G401.6 (cell line): ENCODE measurements around the gene ULBP1.
"Not testable (repeated sequence)": the region's sequence is repeated elsewhere in the genome, so short reads cannot be mapped to it uniquely, and the experiment has no call there.

Source experiments
- FAIRE-seq: peaks from 2 replicates; lab custom pipeline; 2012; peaks lifted over from hg19 to GRCh38; lab: Jason Lieb, UNC

Gene ULBP1

DNA sequence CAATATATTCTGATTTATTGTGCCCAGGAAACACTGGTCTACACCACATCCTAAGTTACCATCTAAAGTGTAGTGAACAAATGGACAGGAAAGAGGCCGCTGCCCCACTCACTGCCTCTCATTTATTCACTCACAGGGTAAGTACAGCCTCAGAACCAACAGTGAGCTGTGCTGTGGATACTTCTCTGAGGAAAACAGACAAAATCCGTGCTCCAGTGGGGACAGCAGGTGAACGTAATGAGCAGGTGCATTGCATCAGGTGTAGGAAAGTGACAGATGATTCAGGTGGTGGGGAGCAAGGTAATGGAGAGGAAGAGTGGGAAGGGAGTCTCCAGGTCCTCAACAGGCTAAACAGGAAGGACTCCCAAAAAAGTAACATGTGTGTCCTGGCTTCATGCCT, 30.3 kb upstream of the ULBP1 start:
- no peak for FAIRE-seq

DNA sequence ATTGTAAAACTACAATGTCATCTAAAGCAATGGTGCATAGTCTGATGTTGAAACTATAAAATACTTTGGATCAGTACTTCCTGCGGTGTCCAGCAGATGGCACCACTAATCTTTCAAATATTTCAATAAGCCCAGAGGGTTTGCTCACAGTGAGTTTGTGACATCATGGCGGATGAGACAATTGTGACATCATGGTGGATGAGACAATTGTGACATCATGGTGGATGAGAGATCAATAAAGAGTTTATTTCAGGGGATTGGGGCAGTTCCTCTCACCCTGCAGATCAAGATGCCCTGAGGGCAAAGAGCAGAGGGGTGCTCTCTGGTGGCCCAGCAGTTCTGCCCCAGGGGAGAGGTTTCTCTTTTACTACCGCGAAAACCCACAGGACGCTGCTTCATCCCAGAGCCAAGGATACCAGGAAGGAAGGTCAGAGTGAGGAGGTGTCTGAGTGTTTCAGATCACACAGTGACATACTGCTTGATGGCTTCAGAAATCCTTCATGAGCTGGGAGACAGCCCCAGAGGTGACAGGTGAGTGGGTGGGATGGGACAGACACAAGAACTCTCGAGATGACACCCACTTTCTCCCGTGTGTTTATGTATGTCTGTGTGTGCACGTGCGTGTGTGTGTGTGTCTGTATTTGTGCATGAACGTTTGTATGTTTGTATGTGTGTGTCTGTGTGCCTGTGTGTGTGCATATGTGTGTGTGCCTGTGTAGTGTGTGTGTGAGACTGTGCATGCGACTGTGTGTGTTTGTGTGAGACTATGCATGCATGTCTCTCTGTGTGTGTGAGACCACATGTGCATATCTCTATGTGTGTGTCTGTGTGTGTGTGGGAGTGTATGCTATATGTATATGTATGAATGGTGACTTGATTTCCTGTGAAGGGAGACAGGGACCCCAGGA, 29.2 kb upstream of the ULBP1 start:
- peak; percentile 73 for FAIRE-seq

DNA sequence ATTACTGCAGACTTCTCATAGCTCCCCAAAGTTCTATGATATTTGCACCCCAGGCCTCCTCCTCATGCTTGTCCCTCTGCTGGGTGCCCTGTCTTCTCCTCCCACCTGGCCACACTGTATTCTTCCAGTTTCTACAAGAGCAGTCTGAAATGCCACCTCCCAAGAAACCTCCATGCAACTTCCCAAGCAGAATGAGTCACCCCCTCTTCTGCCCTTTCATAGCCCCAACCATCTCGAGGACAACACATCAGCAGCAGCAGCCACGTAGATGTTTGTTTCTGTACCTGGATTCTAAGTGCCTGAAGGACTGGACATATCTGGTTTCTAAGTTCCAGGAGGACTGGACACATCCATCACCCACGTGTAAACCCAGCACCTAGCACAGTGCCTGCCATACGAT, 28.5 kb upstream of the ULBP1 start:
- FAIRE-seq = no peak

- no peak for FAIRE-seq
Measured at GRCh38 chr6:149935668-149936067, 28.1 kb upstream of the ULBP1 start.

DNA sequence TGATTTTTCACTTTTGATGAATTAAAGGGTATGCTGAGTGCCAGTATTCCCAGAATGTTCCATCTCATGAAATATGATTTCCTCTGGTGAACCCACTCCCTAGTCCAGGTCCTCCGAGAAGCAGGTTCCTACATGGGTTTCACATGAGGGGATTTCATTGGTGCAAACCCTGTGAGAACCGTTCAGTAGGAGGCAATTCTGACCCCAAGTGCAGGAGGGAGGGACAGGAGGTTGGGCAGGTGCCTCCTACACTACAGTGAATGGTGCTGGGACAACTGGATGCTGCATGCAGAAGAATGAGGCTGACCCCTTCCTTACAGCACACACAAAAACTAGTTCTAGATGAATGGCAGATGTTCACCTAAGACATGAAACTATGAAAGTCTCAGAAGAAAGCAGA, 27.0 kb upstream of the ULBP1 start:
- FAIRE-seq = no peak

DNA sequence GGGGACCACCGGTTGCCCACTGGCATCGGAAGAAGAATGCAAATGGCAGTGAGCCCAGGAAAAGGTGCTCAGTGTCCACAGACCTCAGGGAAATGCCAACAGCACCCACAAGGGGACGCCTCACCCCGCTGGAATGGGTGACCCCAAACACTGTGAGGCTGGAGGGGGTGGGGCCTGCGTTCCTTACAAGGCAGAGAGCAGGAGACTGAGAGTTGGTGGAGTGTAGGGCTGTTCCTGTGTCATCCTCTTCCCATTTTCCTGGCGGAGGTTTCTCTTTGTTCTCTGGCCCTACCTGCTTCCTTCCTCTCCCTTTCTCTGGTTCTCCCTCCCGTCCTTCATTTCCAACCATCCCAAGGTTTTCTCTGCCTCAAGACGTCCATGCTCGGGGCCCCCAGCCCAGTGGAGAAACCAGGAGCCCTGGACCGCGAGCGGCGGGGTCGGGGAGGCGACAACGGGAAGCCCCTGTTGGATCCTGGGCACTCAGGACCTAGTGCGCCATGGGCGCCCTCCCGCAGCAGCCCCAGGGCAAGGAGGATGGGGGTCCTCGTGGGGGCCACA, 25.7 kb upstream of the ULBP1 start:
- not testable (repeated sequence) for FAIRE-seq

GRCh38 chr6:149938571-149939355, 25.0 kb upstream of the ULBP1 start:
- FAIRE-seq = no peak

DNA sequence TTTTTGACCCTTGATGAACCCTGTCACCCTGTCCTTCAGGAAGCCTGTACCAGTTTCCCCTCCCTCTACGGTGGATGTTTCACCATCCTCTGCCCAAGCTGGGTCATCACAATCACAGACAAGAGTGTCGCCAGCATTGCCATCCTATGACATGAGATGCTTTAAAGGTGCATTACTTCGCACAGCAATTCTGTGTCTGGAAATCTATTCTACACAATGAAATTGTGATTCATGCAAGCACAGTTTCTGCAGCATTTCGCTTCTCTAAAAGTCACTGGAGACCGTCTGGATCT, 24.4 kb upstream of the ULBP1 start:
- FAIRE-seq = no peak

DNA sequence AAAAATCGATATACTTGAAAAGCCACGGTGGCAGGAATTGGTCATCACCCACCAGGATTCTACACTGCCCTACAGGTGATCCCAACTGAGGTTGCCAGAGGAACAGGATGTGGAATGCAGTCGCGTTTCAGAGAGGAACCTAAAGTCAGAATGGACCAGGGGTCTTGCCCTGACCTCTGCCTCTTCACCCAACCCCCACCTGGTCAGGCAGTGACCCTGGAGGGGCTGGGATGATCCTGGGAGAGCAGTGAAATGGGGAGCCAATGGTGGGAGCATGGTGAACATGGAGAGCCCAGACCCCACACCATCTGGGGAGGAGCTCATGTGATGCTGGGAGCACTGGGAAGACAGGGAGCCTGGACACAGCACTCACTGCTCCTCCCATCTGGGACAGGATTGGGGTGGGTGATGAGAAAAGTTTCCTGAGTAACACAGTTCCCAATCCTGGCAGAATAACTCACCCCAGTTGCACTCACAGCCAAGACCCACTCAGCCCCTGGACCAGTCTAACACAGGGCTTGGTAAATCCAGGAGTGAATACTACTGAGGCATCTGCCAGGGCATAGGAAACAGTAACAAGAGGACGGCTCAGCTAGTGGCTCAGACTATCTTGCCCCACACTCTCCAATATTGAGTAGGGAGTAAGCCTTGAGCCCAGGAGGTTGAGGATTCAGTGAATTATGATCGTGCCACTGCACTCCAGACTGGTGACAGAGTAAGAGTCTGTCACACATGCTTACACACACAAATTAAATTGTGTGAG, 23.7 kb upstream of the ULBP1 start:
- no peak for FAIRE-seq

- no peak for FAIRE-seq
Measured at GRCh38 chr6:149940672-149940982, 23.1 kb upstream of the ULBP1 start.

- no peak for FAIRE-seq
Measured at GRCh38 chr6:149941583-149942460, 21.9 kb upstream of the ULBP1 start, which contains the start of gene ULBP2. TSS of gene ULBP2 (plus strand) at chr6:149942014. CDS start at chr6:149942073, 59 bp downstream.

- no peak for FAIRE-seq
Measured at GRCh38 chr6:149942461-149942829, 21.3 kb upstream of the ULBP1 start.

GRCh38 chr6:149943321-149943720, 20.4 kb upstream of the ULBP1 start:
- FAIRE-seq = not testable (repeated sequence)

- not testable (repeated sequence) for FAIRE-seq
Measured at GRCh38 chr6:149945276-149945675, 18.5 kb upstream of the ULBP1 start.

DNA sequence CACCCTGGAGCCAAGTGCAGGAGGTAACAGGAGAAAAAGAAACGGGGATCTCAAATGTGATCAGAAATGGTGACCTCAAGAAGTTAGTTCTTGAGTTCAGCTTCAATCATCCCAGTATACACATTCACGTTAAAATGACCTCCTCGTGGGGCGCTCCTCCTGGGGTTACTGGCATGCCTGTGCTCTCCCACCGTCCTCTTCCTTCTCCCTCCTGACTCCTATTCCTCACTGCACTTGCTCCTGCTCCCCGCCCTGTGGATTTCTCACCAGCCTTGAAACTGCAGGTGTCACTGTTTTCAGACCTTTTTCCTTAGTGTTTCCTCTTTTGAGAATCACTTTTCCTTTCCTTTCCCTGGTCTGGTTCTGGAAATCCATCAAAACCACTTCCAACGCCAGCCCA, 17.1 kb upstream of the ULBP1 start:
- FAIRE-seq = not testable (repeated sequence)

- FAIRE-seq = not testable (repeated sequence)
Measured at GRCh38 chr6:149947533-149947932, 16.2 kb upstream of the ULBP1 start.

GRCh38 chr6:149948011-149948410, 15.7 kb upstream of the ULBP1 start:
- no peak for FAIRE-seq

GRCh38 chr6:149948616-149949015, 15.1 kb upstream of the ULBP1 start:
- no peak for FAIRE-seq

DNA sequence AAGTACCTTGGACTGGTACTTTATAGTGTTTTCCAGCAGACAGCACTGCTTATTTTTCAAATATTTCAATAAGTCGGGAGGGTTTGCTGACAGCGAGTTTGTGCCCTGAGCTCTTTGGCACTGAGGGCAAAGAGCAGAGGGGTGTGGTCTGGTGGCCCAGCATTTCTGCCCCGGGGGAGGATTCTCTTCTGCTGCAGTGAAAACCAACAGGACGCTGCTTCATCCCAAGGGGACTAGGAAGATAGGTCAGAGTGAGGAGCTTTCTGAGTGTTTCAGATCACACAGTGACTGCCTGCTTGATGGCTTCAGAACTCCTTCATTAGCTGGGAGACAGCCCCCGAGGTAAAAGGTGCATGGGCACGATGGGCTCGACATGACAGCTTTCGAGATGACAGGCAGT, 13.3 kb upstream of the ULBP1 start:
- FAIRE-seq = no peak

DNA sequence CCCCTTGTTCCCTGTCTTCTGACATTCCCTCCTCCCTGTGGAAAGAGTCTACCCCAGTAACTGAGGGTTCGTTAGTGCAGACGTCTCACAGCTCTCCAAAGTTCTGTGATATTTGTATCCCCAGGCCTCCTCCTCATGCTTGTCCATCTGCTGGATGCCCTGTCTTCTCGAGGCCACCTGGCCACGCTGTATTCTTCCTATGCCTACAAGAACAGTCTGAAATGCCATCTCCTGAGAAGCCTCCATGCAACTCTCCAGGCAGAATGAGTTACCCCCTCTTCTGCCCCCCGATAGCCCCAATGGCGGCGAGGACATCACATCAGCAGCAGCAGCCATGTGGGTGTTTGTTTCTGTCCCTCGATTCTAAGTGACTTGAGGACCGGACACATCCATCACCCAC, 12.6 kb upstream of the ULBP1 start:
- no peak for FAIRE-seq

- no peak for FAIRE-seq
Measured at GRCh38 chr6:149951626-149952025, 12.1 kb upstream of the ULBP1 start.

- FAIRE-seq = not testable (repeated sequence)
Measured at GRCh38 chr6:149953390-149953789, 10.4 kb upstream of the ULBP1 start.
